Stimulated activated CD8-positive, alpha-beta memory T cell treated with anti-CD3 and anti-CD28 coated beads, Interleukin-15, amount 100 ng/mL, for 24 hours (primary cell): ENCODE data around the gene RADX.

Experiments used
- DNase-seq: peaks from one replicate; pipeline ENCODE4 v3.0.0-alpha.2; 2020; ENCODE audit warnings: low read depth

RADX gene

GRCh38 chrX:106692425-106693065 is 80.8 kb downstream of the RADX start:
- DNase-seq: no peak

- DNase-seq: no peak
Observed at GRCh38 chrX:106696502-106696901, 84.7 kb downstream of the RADX start.

- no peak for DNase-seq
Observed at GRCh38 chrX:106698693-106699092, 86.9 kb downstream of the RADX start.

GRCh38 chrX:106702636-106703035 is 90.9 kb downstream of the RADX start:
- no peak for DNase-seq

- DNase-seq: no peak
Observed at GRCh38 chrX:106706466-106706865, 94.7 kb downstream of the RADX start.

- no peak for DNase-seq
Observed at GRCh38 chrX:106707771-106708454, 96.1 kb downstream of the RADX start.

- no peak for DNase-seq
Observed at GRCh38 chrX:106710771-106711170, 99.0 kb downstream of the RADX start.

GRCh38 chrX:106711375-106711774 is 99.6 kb downstream of the RADX start:
- DNase-seq: no peak

- no peak for DNase-seq
Observed at GRCh38 chrX:106716004-106716403, 104.2 kb downstream of the RADX start.

GRCh38 chrX:106716463-106716862 is 104.7 kb downstream of the RADX start:
- DNase-seq: no peak

GRCh38 chrX:106718709-106719108 is 106.9 kb downstream of the RADX start:
- no peak for DNase-seq

- no peak for DNase-seq
Observed at GRCh38 chrX:106725931-106726330, 114.2 kb downstream of the RADX start.

GRCh38 chrX:106726485-106727437 is 115.0 kb downstream of the RADX start, which contains the start of gene RNF128:
TSS of gene RNF128 (plus strand) at chrX:106726701. CDS start at chrX:106726914, 213 bp downstream.
- no peak for DNase-seq

GRCh38 chrX:106728337-106728736 is 116.6 kb downstream of the RADX start:
- DNase-seq: no peak
